HG03469 (cell line): ENCODE results near the gene ITGA8.

ENCODE experiments used
- ATAC-seq: cut with Tn5 transposase; IDR thresholded peaks from one replicate; pipeline ENCODE4 v1.9.1; 2021; ENCODE audit warnings: mild to moderate bottlenecking, moderate library complexity, moderate number of reproducible peaks; ENCODE audit not compliant: unreplicated experiment

Gene ITGA8

GRCh38 chr10:15737656-15738055 is 17.9 kb upstream of the ITGA8 start:
- ATAC-seq, result no peak

- no peak for ATAC-seq
Measured at GRCh38 chr10:15735763-15736162, 16.0 kb upstream of the ITGA8 start.

DNA sequence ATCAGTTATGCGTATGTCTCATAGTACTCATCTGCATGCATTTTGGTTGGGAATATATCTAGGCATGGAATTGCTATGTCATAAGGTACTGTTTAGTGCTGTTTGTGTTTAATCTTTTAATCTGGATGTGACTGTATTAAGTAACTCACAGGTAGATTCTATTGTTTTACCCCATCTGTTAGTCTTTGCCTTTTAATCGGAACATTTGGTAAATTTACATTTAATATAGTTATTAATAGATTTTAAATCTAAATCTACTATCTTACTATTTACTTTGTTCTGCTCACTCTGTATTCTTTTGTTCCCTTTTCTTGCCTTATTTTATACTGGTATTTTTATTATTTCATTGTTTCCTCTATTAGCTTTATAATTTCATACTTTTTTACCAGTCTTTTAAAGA is 10.6 kb upstream of the ITGA8 start:
- no peak for ATAC-seq

DNA sequence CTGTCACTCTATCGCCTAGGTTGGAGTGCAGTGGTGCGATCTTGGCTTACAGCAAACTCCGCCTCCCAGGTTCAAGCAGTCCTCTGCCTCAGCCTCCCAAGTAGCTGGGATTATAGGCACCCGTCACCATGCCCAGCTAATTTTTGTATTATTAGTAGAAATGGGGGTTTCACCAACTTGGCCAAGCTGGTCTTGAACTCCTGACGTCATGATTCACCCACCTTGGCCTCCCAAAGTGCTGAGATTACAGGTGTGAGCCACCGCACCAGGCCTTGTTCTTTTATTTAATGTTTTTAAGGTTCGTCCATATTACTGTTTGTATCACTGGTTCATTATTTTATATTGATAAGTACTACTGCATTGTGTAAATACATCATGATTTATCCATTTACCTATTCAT is 10.2 kb upstream of the ITGA8 start:
- ATAC-seq, result no peak

DNA sequence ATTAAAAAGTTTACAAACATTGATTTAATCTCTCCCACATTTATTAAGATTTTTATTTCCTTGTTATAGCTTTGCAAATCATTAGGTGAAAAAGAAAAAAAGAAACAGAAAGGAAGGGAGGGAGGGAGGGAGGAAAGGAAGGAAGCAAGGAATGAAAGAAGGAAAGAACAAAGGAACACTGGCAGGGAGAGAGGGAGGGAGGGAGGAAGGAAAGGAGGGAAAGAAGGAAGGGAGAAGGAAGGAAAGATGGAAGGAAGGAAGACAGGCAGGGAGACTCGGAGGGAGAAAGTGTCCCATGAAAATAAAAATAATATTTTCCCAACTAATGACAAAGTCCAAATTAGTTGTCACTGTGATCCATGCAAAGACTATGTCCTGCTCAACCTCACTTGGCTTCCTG is 6.3 kb upstream of the ITGA8 start:
- no peak for ATAC-seq

- ATAC-seq, result no peak
Measured at GRCh38 chr10:15725603-15726002, 5.9 kb upstream of the ITGA8 start.

- no peak for ATAC-seq
Measured at GRCh38 chr10:15724683-15725082, 5.0 kb upstream of the ITGA8 start.

DNA sequence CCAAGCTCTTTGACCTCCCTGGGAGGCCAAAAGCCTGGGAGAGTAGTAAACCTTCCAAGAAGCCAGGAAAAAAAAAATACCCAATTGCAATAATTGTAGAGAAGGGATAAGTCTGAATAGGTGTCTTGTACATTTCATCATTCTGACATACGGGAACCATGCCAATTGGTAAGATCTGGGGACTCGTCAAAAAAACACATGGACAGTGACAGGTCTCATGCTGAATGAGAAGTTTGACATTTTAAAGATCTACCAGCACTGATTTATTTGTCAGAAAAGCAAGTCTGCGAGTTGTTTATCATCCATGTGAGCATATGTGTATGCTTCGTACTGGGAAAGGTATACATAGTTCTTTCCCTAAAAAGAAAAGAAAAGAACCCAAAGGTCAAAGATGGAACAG is 4.1 kb upstream of the ITGA8 start:
- no peak for ATAC-seq

DNA sequence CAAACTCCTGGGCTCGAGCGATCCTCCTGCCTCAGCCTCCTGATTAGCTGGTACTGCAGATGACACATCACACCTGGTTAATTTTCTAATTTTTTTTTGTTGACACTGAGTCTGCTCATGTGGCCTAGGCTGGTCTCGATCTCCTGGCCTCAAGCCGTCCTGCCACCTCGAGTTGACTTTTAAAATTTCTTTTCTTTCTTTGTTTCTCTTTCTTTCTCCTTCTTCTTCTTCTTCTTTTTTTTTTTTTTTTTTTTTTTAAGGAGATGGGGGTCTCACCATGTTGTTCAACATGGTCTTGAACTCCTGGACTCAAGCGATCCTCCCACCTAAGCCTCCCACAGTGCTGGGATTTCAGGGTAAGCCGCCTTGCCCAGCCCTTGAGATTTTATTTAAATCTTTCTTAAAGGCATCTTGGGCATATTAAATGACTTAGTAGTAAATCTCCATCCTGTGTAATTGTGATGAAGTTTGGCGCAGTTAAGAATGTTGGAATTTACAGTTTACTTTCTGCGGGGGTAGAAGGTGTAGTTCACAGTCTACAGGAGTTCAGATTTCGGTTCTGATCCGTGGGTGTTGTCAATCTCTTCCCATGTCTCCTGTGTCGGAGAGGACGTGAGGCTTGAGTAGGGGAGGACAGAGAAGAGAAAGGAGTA is 1.0 kb upstream of the ITGA8 start:
- ATAC-seq, result no peak

- ATAC-seq, result no peak
Measured at GRCh38 chr10:15719049-15719898, 448 bp downstream of the ITGA8 start.

DNA sequence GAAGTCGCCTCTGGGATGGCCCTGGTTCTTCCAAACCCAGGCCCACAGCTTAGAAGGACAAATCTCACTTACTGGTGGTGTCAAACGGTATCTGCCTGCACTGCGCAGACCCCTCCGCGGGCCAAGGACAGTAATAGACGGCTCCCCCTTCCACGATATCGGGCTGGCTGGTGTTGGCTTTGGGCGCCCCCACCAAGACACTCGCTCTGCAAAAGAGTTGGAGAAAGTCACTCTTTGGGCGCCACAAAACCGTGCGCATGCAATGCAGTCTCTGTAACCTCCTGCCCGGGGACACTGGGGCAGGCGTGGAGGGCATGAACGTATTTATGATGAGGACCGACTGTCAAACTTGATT is 1.1 kb downstream of the ITGA8 start:
- ATAC-seq, result no peak

DNA sequence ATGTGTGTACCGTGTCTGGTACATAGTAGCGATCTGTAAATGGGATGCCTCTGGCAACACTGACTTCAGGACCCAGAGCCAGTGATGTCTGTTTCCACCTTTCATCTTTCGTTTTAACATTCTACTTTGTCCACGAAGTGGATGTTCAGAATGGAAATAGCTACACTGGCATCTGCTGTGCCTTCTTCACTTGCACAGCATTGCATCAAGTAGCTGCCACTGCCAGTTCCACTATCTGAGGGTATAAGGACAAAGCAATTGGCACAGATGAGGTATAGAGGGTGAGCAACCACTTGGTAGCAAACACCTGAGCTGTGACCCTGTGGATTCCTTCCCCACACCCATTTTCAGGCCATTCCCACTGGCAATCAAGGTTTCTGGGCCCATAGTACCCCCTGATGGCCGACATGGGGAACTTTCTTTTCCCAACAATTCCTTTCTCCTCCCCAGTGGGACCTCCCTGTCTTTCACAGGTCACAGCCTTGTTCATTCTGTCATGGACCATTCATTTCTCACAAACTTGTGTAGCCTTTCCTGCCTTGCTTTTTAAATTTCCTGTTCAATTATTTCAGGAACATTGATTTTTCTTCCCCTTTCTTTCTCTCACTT is 4.0 kb downstream of the ITGA8 start:
- ATAC-seq, result no peak

GRCh38 chr10:15714847-15715246 is 4.9 kb downstream of the ITGA8 start:
- ATAC-seq, result no peak

GRCh38 chr10:15712883-15713282 is 6.8 kb downstream of the ITGA8 start:
- ATAC-seq, result no peak

- no peak for ATAC-seq
Measured at GRCh38 chr10:15710455-15710854, 9.3 kb downstream of the ITGA8 start.

GRCh38 chr10:15705298-15705697 is 14.4 kb downstream of the ITGA8 start:
- ATAC-seq, result no peak

- ATAC-seq, result no peak
Measured at GRCh38 chr10:15704581-15704968, 15.1 kb downstream of the ITGA8 start.

DNA sequence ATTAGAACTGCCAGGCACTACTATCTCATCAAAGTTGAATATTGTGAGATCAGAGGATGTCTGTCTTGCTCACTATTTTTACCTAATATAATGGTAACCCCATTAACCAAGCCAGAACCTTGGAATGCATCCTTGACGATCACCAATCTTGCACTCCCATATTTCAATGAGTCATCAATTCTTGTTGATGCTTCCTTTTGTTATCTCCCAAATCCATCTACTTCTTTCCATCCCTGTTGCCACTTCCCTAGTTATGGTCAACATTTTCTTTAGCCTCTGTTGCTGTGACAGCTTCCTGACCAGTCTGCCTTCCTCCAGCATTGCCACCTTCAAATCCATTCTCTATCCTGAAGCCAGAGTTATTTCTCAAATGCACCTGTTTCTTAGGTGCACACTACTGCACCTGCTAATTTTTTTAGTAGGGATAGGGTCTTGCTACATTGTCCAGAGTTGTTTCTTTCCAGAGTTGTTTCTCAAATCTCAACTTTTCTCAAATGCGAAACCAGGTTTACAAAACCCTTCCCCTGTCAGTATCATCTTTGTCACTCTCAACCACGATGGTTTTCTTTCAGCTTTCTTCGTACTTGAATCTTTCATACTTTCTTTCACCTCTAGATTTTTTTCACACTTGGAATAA is 15.7 kb downstream of the ITGA8 start:
- ATAC-seq, result no peak

DNA sequence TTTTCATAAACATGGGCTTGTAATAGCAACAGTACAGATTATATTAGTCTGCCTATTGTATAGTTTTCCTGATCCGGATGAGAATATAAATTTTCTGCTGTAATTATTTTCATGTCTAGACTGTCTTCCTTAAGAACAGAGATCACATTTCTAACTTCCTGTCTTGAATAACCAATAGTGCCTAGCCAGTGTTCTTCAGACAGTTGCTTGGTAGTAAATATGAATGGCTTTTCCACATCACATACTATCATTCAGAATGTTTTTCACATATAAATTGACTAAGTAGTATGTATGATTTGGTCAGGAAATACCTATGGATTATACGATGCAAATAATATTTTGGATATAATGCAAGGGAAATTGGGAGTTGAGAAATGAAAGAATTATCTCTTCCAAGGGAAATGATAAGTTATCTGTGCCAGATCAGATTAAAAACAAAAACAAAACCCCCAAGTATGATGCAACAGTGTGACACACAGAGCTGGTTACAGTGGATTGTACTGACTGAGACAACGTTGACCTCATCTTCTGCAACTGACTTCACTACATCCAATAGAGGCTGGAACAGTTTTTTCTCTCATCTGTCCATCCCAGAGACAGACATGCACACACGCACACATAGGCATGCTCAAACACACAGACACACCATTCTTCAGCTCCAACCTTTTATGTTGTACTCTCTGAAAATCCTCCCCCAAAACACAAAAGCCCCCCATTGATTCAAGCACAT is 16.4 kb downstream of the ITGA8 start:
- ATAC-seq, result no peak

GRCh38 chr10:15700078-15700674 is 19.5 kb downstream of the ITGA8 start:
- no peak for ATAC-seq

GRCh38 chr10:15695852-15696251 is 23.9 kb downstream of the ITGA8 start:
- no peak for ATAC-seq
